Activated CD4-positive, alpha-beta T cell treated with anti-CD3 and anti-CD28 coated beads, Interleukin-2, amount 10 ng/mL, durations not matched to agents 7 days and 5 days (primary cell): ENCODE results near the gene SMKR1. TPM values are rescaled to one million over a fixed set of nuclear protein-coding genes. Genes with fewer than 3 reads are reported as not detected.
"Not testable (repeated sequence)": the region's sequence is repeated elsewhere in the genome, so short reads cannot be mapped to it uniquely, and the experiment has no call there.

Experiments used
- CTCF ChIA-PET: fragments of 350-600 bp; sonication (Branson Sonifier 250); formaldehyde crosslinking; loops from one replicate; lab custom pipeline; 2021; ENCODE audit warnings: antibody characterized with exemption; lab: Charles Lee
- POLR2A ChIA-PET: fragments of 350-600 bp; sonication (Branson Sonifier 250); formaldehyde crosslinking; loops from one replicate; lab custom pipeline; 2021; ENCODE audit warnings: antibody characterized with exemption; lab: Charles Lee
- DNase-seq: peaks from one replicate; pipeline ENCODE4 v3.0.0-alpha.2; 2020
- H3K27ac Mint-ChIP-seq: one replicate; pipeline ENCODE4 v1.8.0; 2021; ENCODE audit warnings: mild to moderate bottlenecking, moderate library complexity, mixed read lengths
- H3K27me3 Mint-ChIP-seq: one replicate; pipeline ENCODE4 v1.8.0; 2021; ENCODE audit warnings: mixed read lengths
- H3K36me3 Mint-ChIP-seq: one replicate; pipeline ENCODE4 v1.8.0; 2021; ENCODE audit warnings: low read depth, mixed read lengths
- H3K4me1 Mint-ChIP-seq: one replicate; pipeline ENCODE4 v1.8.0; 2021; ENCODE audit warnings: mixed read lengths
- H3K4me3 Mint-ChIP-seq: one replicate; pipeline ENCODE4 v1.8.0; 2021; ENCODE audit warnings: mild to moderate bottlenecking, moderate library complexity, mixed read lengths
- H3K9me3 Mint-ChIP-seq: one replicate; pipeline ENCODE4 v1.8.0; 2021; ENCODE audit warnings: mixed read lengths
- total RNA-seq, 2 experiments: library from RNA; stranded (reverse); gene quantifications; one replicate each; pipeline ENCODE4 v1.2.3, GENCODE V29; 2021

SMKR1 gene
- total RNA-seq, 2 experiments from 2014 or later: 1.7 to 2.2 TPM

GRCh38 chr7:129517931-129518330 lies 15.6 kb downstream of the SMKR1 start:
- Mint-ChIP-seq H3K27ac (no peak overlapping the region), H3K27me3 (peaks cover 9% of the 10 kb centered on the region), H3K36me3 (no peaks in the 10 kb centered on the region), H3K4me1 (no peaks in the 10 kb centered on the region), H3K4me3 (no peak overlapping the region), H3K9me3 (no peaks in the 10 kb centered on the region)
- ChIA-PET POLR2A (no interaction called here), CTCF (no interaction called here)
- DNase-seq: no peak

DNA sequence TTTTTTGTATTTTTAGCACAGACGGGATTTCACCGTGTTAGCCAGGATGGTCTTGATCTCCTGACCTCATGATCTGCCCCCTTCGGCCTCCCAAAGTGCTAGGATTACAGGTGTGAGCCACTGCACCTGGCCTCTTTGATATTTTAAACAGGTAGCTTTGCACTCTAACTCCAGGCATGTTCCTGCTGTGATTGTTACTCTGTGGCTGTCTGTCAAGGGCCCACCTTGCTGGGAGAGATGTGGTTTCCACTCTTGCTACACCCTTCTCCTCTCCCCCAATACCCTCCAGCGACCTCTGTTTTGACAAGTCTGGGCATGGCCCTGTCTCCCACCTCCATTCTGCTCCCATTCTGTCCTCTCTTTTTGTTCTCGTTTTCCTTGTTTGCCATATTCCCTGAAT lies 17.1 kb downstream of the SMKR1 start:
- peaks cover 12% of the 10 kb centered on the region for H3K27me3 Mint-ChIP-seq
- H3K27ac Mint-ChIP-seq: no peak overlapping the region
- no peak overlapping the region for H3K4me3 Mint-ChIP-seq
- H3K36me3 Mint-ChIP-seq: no peaks in the 10 kb centered on the region
- DNase-seq: no peak
- no peaks in the 10 kb centered on the region for H3K9me3 Mint-ChIP-seq
- ChIA-PET POLR2A (no interaction called here), CTCF (interaction anchor here (0.7 kb wide), 1 partner anchor 229 kb away, joined by 4 read pairs; no protein-coding TSS in a partner anchor)
- no peaks in the 10 kb centered on the region for H3K4me1 Mint-ChIP-seq

DNA sequence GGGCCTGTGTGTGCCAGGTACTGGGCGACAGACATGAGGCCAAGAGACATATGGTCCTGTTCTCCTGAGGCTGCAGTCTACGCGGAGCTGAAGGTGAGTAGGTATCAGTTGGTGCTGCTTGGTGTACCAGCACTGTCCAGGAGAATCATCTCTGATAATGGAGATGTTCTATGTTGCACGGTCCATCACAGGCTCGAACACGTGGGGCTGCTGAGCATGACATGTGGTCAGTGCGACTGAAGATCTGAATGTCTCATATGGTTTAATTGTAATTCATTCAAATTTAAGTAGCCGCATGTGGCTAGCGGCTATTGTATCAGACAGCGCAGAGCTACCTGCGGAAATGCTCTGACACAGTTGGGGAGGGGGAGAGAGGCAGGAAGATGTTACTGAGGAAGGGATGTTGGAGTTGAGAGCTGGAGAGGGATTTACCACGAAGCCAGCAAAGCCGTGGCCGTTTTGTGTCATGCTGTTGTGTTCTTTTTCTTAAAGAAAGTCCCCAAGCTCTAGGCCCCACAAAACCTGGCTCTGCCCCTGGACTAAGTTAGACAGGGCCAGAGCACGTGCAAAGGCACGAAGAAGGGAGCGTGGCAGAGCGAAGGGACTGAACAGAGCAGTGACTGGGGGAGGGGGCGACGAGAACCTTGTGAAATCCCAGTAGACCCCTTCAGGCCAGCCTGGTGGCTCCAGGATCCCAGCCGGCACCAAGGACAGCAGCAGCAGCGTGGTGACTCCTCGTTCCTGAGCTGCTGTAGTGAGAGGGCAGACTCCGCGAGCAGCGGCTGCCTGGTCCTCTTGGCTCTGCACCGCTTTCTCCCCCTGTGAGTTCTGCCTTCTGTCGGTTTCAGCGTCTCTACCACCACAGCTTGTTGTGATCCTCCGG lies 20.0 kb downstream of the SMKR1 start:
- Mint-ChIP-seq H3K27me3 (peaks cover 12% of the 10 kb centered on the region), H3K27ac (no peak overlapping the region)
- POLR2A ChIA-PET: interaction anchor here (0.6 kb wide), 1 partner anchor 279 kb away, joined by 3 read pairs; no protein-coding TSS in a partner anchor

GRCh38 chr7:129522971-129523340 lies 20.6 kb downstream of the SMKR1 start:
- H3K4me3 Mint-ChIP-seq: no peak overlapping the region
- no peak for DNase-seq
- H3K36me3 Mint-ChIP-seq: no peaks in the 10 kb centered on the region
- ChIA-PET CTCF (interaction anchor here (1.0 to 1.1 kb wide), 2 partner anchors 13 to 19 kb away, joined by 4 read pairs; no protein-coding TSS in a partner anchor), POLR2A (interaction anchor here (0.6 kb wide), 1 partner anchor 278 kb away, joined by 3 read pairs; no protein-coding TSS in a partner anchor)
- peaks cover 12% of the 10 kb centered on the region for H3K27me3 Mint-ChIP-seq
- H3K9me3 Mint-ChIP-seq: no peaks in the 10 kb centered on the region
- H3K27ac Mint-ChIP-seq: no peak overlapping the region
- no peaks in the 10 kb centered on the region for H3K4me1 Mint-ChIP-seq

More for the DNA sequence above, 20.0 kb downstream of the SMKR1 start:
- H3K36me3 Mint-ChIP-seq: no peaks in the 10 kb centered on the region
- CTCF ChIA-PET: interaction anchor here (1.0 to 1.1 kb wide), 2 partner anchors 13 to 18 kb away, joined by 4 read pairs; no protein-coding TSS in a partner anchor
- H3K9me3 Mint-ChIP-seq: no peaks in the 10 kb centered on the region
- DNase-seq: no peak
- no peak overlapping the region for H3K4me3 Mint-ChIP-seq
- H3K4me1 Mint-ChIP-seq: no peaks in the 10 kb centered on the region

GRCh38 chr7:129523924-129524323 lies 21.6 kb downstream of the SMKR1 start:
- H3K27ac Mint-ChIP-seq: no peak overlapping the region

GRCh38 chr7:129524405-129524804 lies 22.1 kb downstream of the SMKR1 start:
- POLR2A ChIA-PET, DNase-seq, H3K4me3 Mint-ChIP-seq, H3K4me1 Mint-ChIP-seq, H3K27ac Mint-ChIP-seq, H3K9me3 Mint-ChIP-seq, H3K36me3 Mint-ChIP-seq: not testable (repeated sequence)
- CTCF ChIA-PET: interaction anchor here (0.6 kb wide), 2 partner anchors 38 to 85 kb away, joined by 3 to 4 read pairs; no protein-coding TSS in a partner anchor
- H3K27me3 Mint-ChIP-seq: peaks cover 12% of the 10 kb centered on the region

More at GRCh38 chr7:129523924-129524323, 21.6 kb downstream of the SMKR1 start:
- DNase-seq: no peak
- Mint-ChIP-seq H3K4me1 (no peaks in the 10 kb centered on the region), H3K36me3 (no peaks in the 10 kb centered on the region), H3K27me3 (peaks cover 12% of the 10 kb centered on the region), H3K4me3 (no peak overlapping the region), H3K9me3 (no peaks in the 10 kb centered on the region)
- CTCF ChIA-PET: no interaction called here
- POLR2A ChIA-PET: no interaction called here

DNA sequence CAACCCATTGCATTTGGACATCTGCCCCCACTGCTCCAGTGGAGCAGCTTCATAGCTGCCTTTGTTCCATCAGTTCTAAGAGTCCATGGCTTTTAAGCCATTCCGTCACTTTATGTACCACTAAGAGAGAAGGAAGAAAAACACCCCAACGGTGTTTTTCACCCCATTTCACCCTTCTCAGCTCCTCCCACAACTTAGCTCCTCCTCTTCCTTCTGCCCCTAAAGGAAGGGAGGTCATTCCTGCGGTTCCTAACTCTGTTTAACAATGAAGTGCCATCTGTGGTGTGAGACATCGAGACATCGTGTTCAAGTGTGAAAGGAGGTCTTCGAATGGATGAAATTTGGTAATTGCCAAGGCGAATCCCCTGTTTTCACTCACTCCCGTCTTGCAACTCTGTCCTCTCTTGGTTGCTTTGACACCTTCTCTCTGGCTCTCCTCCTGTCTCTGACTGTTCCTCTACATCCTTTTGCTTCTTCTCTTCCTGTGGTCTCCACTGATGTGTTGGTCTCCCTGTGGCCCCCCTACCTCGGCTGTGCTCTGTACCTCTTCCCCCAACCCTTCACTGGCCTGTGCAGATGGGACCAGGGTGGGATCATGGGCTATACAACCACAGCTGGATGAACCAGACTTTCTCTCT lies 23.0 kb downstream of the SMKR1 start:
- POLR2A ChIA-PET: no interaction called here
- no peak for DNase-seq
- Mint-ChIP-seq H3K4me1 (no peaks in the 10 kb centered on the region), H3K4me3 (no peak overlapping the region), H3K27ac (no peak overlapping the region), H3K9me3 (no peaks in the 10 kb centered on the region), H3K36me3 (no peaks in the 10 kb centered on the region), H3K27me3 (peaks cover 12% of the 10 kb centered on the region)
- CTCF ChIA-PET: no interaction called here

GRCh38 chr7:129529643-129530042 lies 27.3 kb downstream of the SMKR1 start:
- Mint-ChIP-seq H3K9me3 (no peaks in the 10 kb centered on the region), H3K4me3 (no peak overlapping the region), H3K27ac (no peak overlapping the region), H3K4me1 (peaks cover 4% of the 10 kb centered on the region), H3K27me3 (no peaks in the 10 kb centered on the region), H3K36me3 (no peaks in the 10 kb centered on the region)
- ChIA-PET POLR2A (no interaction called here), CTCF (interaction anchor here (0.6 to 0.7 kb wide), 2 partner anchors 100 to 234 kb away, joined by 3 to 4 read pairs; no protein-coding TSS in a partner anchor)
- DNase-seq: no peak

- no peak overlapping the region for H3K27ac Mint-ChIP-seq
- no peaks in the 10 kb centered on the region for H3K36me3 Mint-ChIP-seq
- no peaks in the 10 kb centered on the region for H3K9me3 Mint-ChIP-seq
- ChIA-PET CTCF (interaction anchor here (0.5 kb wide), 1 partner anchor 363 kb away, joined by 3 read pairs; no protein-coding TSS in a partner anchor), POLR2A (no interaction called here)
- DNase-seq: no peak
- no peak overlapping the region for H3K4me3 Mint-ChIP-seq
- no peaks in the 10 kb centered on the region for H3K27me3 Mint-ChIP-seq
- peaks cover 5% of the 10 kb centered on the region for H3K4me1 Mint-ChIP-seq
These were observed 28.6 kb downstream of the SMKR1 start for GRCh38 chr7:129530795-129531391.

GRCh38 chr7:129531721-129532120 lies 29.4 kb downstream of the SMKR1 start:
- ChIA-PET CTCF (interaction anchor here (1.0 kb wide), 1 partner anchor 69 kb away, joined by 3 read pairs; no protein-coding TSS in a partner anchor), POLR2A (no interaction called here)
- DNase-seq: no peak
- Mint-ChIP-seq H3K9me3 (no peaks in the 10 kb centered on the region), H3K36me3 (no peaks in the 10 kb centered on the region), H3K27me3 (no peaks in the 10 kb centered on the region), H3K4me3 (no peak overlapping the region), H3K4me1 (peaks cover 9% of the 10 kb centered on the region), H3K27ac (no peak overlapping the region)

GRCh38 chr7:129532375-129532774 lies 30.0 kb downstream of the SMKR1 start:
- no peak overlapping the region for H3K4me3 Mint-ChIP-seq
- DNase-seq: no peak
- H3K9me3 Mint-ChIP-seq: no peaks in the 10 kb centered on the region
- no peak overlapping the region for H3K27ac Mint-ChIP-seq
- ChIA-PET CTCF (interaction anchor here (1.0 to 1.2 kb wide), 2 partner anchors 16 to 68 kb away, joined by 3 to 5 read pairs; no protein-coding TSS in a partner anchor), POLR2A (no interaction called here)
- H3K4me1 Mint-ChIP-seq: peaks cover 9% of the 10 kb centered on the region
- H3K36me3 Mint-ChIP-seq: no peaks in the 10 kb centered on the region
- no peaks in the 10 kb centered on the region for H3K27me3 Mint-ChIP-seq

- H3K9me3 Mint-ChIP-seq, CTCF ChIA-PET, H3K27ac Mint-ChIP-seq, H3K4me3 Mint-ChIP-seq, DNase-seq, H3K27me3 Mint-ChIP-seq, H3K4me1 Mint-ChIP-seq, POLR2A ChIA-PET, H3K36me3 Mint-ChIP-seq: not testable (repeated sequence)
These were observed 32.4 kb downstream of the SMKR1 start for GRCh38 chr7:129534558-129535274.
